ENCODE results near the gene TNS3.

The TNS3 gene

DNA sequence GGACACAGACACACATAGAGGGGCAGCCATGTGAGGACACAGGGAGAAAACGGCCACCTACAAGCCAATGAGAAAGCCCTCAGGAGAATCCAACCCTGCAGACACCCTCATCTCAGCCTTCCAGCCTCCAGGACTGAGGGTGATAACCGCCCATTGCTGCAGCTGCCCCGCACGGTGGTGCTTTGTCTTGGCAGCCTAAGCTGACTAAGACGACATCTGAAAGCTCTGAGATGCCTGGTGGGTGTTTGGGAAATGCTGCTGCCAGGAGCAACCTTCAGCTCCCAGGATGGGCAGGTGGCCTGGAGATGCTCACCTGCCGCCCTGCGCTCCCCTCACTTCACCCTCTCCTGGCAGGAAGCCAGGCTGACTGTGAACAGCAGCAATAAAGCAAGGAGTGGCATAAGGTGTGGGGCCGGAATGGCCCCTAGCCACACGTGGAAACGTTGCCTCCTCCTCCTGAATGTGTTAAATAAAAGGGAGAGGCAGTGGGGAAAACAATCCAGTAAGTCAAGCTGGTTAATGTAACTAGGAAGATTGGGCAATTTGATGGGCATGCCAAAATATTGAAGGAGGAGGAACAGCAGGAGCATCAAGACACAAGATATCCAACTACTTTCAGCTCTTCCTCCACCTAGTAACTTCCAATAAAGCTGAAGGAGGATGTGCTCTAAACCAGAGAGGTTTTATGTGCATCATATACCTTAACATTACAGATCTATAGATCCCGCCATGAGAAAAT lies 121.5 kb downstream of the TNS3 start:
- Histone ChIP-seq H3K27me3 (ENCODE audit: insufficient read depth, poor library complexity, severe bottlenecking) (no peaks in the 10 kb centered on the region), H3K27ac (replicated peaks) (no peak overlapping the region), H3K4me3 (replicated peaks; ENCODE audit: insufficient read depth, low read length) (no peak overlapping the region)
- DNase-seq (ENCODE audit: low read depth in 1 of 2, low spot score in 1 of 2): no peak
- no peak for TF ChIP-seq SPI1 (IDR thresholded peaks at IDR 0.05; ENCODE audit: borderline replicate concordance, low read depth)
- TF ChIP-seq GABPA (IDR thresholded peaks at IDR 0.05; ENCODE audit: low read depth): no peak
- TF ChIP-seq, protein P1, sequence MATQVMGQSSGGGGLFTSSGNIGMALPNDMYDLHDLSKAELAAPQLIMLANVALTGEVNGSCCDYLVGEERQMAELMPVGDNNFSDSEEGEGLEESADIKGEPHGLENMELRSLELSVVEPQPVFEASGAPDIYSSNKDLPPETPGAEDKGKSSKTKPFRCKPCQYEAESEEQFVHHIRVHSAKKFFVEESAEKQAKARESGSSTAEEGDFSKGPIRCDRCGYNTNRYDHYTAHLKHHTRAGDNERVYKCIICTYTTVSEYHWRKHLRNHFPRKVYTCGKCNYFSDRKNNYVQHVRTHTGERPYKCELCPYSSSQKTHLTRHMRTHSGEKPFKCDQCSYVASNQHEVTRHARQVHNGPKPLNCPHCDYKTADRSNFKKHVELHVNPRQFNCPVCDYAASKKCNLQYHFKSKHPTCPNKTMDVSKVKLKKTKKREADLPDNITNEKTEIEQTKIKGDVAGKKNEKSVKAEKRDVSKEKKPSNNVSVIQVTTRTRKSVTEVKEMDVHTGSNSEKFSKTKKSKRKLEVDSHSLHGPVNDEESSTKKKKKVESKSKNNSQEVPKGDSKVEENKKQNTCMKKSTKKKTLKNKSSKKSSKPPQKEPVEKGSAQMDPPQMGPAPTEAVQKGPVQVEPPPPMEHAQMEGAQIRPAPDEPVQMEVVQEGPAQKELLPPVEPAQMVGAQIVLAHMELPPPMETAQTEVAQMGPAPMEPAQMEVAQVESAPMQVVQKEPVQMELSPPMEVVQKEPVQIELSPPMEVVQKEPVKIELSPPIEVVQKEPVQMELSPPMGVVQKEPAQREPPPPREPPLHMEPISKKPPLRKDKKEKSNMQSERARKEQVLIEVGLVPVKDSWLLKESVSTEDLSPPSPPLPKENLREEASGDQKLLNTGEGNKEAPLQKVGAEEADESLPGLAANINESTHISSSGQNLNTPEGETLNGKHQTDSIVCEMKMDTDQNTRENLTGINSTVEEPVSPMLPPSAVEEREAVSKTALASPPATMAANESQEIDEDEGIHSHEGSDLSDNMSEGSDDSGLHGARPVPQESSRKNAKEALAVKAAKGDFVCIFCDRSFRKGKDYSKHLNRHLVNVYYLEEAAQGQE (IDR thresholded peaks at IDR 0.05; ENCODE audit: insufficient replicate concordance, low read depth): no peak
- TF ChIP-seq, protein P2, sequence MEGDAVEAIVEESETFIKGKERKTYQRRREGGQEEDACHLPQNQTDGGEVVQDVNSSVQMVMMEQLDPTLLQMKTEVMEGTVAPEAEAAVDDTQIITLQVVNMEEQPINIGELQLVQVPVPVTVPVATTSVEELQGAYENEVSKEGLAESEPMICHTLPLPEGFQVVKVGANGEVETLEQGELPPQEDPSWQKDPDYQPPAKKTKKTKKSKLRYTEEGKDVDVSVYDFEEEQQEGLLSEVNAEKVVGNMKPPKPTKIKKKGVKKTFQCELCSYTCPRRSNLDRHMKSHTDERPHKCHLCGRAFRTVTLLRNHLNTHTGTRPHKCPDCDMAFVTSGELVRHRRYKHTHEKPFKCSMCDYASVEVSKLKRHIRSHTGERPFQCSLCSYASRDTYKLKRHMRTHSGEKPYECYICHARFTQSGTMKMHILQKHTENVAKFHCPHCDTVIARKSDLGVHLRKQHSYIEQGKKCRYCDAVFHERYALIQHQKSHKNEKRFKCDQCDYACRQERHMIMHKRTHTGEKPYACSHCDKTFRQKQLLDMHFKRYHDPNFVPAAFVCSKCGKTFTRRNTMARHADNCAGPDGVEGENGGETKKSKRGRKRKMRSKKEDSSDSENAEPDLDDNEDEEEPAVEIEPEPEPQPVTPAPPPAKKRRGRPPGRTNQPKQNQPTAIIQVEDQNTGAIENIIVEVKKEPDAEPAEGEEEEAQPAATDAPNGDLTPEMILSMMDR (IDR thresholded peaks at IDR 0.05; ENCODE audit: insufficient read depth, low read length): no peak
- TF ChIP-seq POLR2AphosphoS5 (IDR thresholded peaks at IDR 0.05; ENCODE audit: low read depth): no peak

DNA sequence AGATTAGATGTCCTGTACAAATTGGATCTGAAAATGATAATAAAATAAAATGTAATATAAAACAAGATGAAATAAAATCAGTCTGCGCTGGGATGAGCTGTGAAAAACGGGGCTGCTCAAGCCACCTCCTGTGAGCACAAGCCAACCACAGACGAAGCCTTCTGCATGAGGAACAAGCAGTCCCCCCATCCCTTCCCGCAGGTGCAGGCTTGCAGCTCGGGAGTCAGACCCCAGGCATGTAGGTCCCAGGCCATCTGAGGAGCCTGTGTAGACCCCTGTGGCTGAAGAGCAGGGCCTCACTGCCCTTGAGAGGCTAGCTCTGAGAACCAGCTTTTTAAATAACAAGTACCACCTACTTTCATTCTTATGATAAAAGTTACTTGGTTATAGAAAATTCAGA lies 123.4 kb downstream of the TNS3 start:
- DNase-seq (ENCODE audit: low read depth in 1 of 2, low spot score in 1 of 2): no peak

DNA sequence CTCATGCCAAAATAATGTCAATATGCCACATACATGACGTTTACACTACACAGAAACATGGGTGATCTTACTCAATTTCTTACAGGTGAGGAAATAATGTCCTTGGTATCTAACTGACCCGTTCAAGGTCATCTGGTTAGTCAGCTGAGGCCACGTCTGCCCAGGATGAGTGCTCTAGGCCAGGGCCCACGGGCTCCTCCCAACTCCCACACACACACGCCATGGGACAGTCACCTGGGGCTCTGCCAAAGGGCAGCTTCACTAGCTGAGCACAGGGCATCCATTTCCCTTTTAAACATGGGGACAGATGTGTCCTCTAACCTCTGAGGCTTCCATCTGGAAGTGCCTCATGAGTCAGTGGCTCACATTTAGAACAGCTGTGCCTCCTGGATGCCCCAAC lies 123.9 kb downstream of the TNS3 start:
- H3K27ac ChIP-seq (replicated peaks): no peak overlapping the region
- no peaks in the 10 kb centered on the region for H3K27me3 ChIP-seq (ENCODE audit: insufficient read depth, poor library complexity, severe bottlenecking)
- DNase-seq (ENCODE audit: low read depth in 1 of 2, low spot score in 1 of 2): no peak
- no peak for TF ChIP-seq POLR2AphosphoS5 (IDR thresholded peaks at IDR 0.05; ENCODE audit: low read depth)
- TF ChIP-seq GABPA (IDR thresholded peaks at IDR 0.05; ENCODE audit: low read depth): no peak
- no peak overlapping the region for H3K4me3 ChIP-seq (replicated peaks; ENCODE audit: insufficient read depth, low read length)

More for the DNA sequence above, 123.4 kb downstream of the TNS3 start:
- H3K27me3 ChIP-seq (ENCODE audit: insufficient read depth, poor library complexity, severe bottlenecking): no peaks in the 10 kb centered on the region
- H3K4me3 ChIP-seq (replicated peaks; ENCODE audit: insufficient read depth, low read length): no peak overlapping the region
- TF ChIP-seq POLR2AphosphoS5 (IDR thresholded peaks at IDR 0.05; ENCODE audit: low read depth) (no peak), SPI1 (IDR thresholded peaks at IDR 0.05; ENCODE audit: borderline replicate concordance, low read depth) (no peak)
- no peak overlapping the region for H3K27ac ChIP-seq (replicated peaks)

DNA sequence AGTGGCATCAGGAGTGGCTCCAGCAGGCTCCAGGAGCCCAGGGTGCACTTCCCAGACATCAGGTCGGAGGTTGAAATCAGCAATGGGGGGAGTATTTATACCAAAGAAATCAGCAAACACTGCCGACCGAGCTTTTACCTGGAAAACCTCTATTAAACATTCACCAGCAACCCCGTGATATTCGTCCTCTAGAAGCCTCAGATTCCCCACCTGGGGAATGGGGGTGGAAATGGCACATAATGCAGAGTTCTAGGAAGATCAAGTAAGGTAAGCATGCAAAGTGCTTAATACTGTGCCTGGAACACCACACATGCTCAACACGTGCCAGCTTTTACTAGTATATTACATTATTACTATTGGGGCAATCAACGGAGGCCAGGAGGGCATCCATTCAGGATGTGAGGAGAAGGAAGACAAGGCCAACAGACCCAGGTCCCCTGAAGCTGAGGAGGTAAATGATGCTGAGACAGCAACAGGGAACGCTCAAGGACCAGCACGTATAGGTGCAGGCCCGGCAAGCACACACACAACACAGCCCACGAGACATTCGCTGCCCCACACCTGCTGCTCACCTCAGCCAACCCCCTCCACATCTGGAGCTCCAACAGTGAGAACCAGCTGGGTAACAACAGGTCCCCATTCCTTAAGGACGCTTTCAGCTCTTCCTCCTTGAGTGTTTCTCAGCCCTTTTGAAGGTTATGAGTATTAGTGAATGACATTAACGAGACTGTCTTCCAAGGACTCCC lies 125.5 kb downstream of the TNS3 start:
- Histone ChIP-seq H3K27ac (replicated peaks) (no peak overlapping the region), H3K4me3 (replicated peaks; ENCODE audit: insufficient read depth, low read length) (no peak overlapping the region), H3K27me3 (ENCODE audit: insufficient read depth, poor library complexity, severe bottlenecking) (no peaks in the 10 kb centered on the region)
- TF ChIP-seq GABPA (IDR thresholded peaks at IDR 0.05; ENCODE audit: low read depth): no peak
- TF ChIP-seq POLR2AphosphoS5 (IDR thresholded peaks at IDR 0.05; ENCODE audit: low read depth): no peak
- TF ChIP-seq, protein P2 (IDR thresholded peaks at IDR 0.05; ENCODE audit: insufficient read depth, low read length): no peak
- TF ChIP-seq, protein P1 (IDR thresholded peaks at IDR 0.05; ENCODE audit: insufficient replicate concordance, low read depth): no peak
- TF ChIP-seq SPI1 (IDR thresholded peaks at IDR 0.05; ENCODE audit: borderline replicate concordance, low read depth): no peak
- DNase-seq (ENCODE audit: low read depth in 1 of 2, low spot score in 1 of 2): no peak

Measured in HL-60 (cell line).